ENCODE results near the gene EPN1. TPM values are rescaled to one million over a fixed set of nuclear protein-coding genes. Genes with fewer than 3 reads are reported as not detected.

EPN1 gene
- total and polyA plus RNA-seq, 2 of the 13 experiments (the other 11 are each of a cell fraction or from before 2014, with no cell fraction given), result 28.9 to 31.7 TPM

- TF ChIP-seq STAT6 (CRISPR knock-in tag; IDR thresholded peaks at IDR 0.05; ENCODE audit: borderline replicate concordance) (0 out of 2 replicates have a peak, but pooled peaks have one; percentile 26), ZNF713 (CRISPR knock-in tag; IDR thresholded peaks at IDR 0.05) (0 out of 2 replicates have a peak, but pooled peaks have one; percentile 30), SIX1 (CRISPR knock-in tag; IDR thresholded peaks at IDR 0.05; ENCODE audit: borderline replicate concordance) (peak; percentile 36; the same call in 1 of the 2 replicates), ZNF256 (CRISPR knock-in tag; conservative IDR thresholded peaks at IDR 0.05) (0 out of 2 replicates have a peak, but pooled peaks have one; percentile 30), KLF16 (CRISPR knock-in tag; IDR thresholded peaks at IDR 0.05) (peak in 1 of 2 experiments; percentile 39; a peak in 1 of 4 replicates), MTF2 (CRISPR knock-in tag; IDR thresholded peaks at IDR 0.05; ENCODE audit: borderline replicate concordance) (no peak), ZNF7 (CRISPR knock-in tag; IDR thresholded peaks at IDR 0.05) (no peak), NBN (conservative IDR thresholded peaks at IDR 0.05) (no peak), SIX4 (CRISPR knock-in tag; IDR thresholded peaks at IDR 0.05) (peak; percentile 40; the same call in 1 of the 2 replicates), SP140L (CRISPR knock-in tag; IDR thresholded peaks at IDR 0.05; ENCODE audit: borderline replicate concordance) (no peak), MAZ (IDR thresholded peaks at IDR 0.05; ENCODE audit: borderline replicate concordance, low read depth, low read length) (no peak), MAZ (CRISPR knock-in tag; IDR thresholded peaks at IDR 0.05; ENCODE audit: low read depth) (no peak), KAT8 (CRISPR knock-in tag; IDR thresholded peaks at IDR 0.05) (peak; percentile 65; the same call in 1 of the 2 replicates), FOXP1 (IDR thresholded peaks at IDR 0.05) (no peak), FOXP1 (CRISPR knock-in tag; IDR thresholded peaks at IDR 0.05) (peak; percentile 56), ZNF343 (CRISPR knock-in tag; IDR thresholded peaks at IDR 0.05) (no peak), ZNF839 (CRISPR knock-in tag; IDR thresholded peaks at IDR 0.05; ENCODE audit: borderline replicate concordance) (no peak), ZSCAN29 (CRISPR knock-in tag; conservative IDR thresholded peaks at IDR 0.05) (no peak)
- TF ChIP-seq, protein P1, sequence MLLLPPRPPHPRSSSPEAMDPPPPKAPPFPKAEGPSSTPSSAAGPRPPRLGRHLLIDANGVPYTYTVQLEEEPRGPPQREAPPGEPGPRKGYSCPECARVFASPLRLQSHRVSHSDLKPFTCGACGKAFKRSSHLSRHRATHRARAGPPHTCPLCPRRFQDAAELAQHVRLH (CRISPR knock-in tag; IDR thresholded peaks at IDR 0.05; ENCODE audit: borderline replicate concordance, low read depth), result 0 out of 2 replicates have a peak, but pooled peaks have one; percentile 26
- TF ChIP-seq, protein P2, sequence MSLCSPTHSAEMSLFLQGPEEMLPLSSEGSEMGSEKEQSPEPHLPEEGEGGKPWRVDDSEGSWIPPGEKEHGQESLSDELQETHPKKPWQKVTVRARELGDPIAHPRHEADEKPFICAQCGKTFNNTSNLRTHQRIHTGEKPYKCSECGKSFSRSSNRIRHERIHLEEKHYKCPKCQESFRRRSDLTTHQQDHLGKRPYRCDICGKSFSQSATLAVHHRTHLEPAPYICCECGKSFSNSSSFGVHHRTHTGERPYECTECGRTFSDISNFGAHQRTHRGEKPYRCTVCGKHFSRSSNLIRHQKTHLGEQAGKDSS (CRISPR knock-in tag; IDR thresholded peaks at IDR 0.05; ENCODE audit: borderline replicate concordance, low read depth), result peak; percentile 50; the same call in 1 of the 2 replicates
- TF ChIP-seq, protein P3, sequence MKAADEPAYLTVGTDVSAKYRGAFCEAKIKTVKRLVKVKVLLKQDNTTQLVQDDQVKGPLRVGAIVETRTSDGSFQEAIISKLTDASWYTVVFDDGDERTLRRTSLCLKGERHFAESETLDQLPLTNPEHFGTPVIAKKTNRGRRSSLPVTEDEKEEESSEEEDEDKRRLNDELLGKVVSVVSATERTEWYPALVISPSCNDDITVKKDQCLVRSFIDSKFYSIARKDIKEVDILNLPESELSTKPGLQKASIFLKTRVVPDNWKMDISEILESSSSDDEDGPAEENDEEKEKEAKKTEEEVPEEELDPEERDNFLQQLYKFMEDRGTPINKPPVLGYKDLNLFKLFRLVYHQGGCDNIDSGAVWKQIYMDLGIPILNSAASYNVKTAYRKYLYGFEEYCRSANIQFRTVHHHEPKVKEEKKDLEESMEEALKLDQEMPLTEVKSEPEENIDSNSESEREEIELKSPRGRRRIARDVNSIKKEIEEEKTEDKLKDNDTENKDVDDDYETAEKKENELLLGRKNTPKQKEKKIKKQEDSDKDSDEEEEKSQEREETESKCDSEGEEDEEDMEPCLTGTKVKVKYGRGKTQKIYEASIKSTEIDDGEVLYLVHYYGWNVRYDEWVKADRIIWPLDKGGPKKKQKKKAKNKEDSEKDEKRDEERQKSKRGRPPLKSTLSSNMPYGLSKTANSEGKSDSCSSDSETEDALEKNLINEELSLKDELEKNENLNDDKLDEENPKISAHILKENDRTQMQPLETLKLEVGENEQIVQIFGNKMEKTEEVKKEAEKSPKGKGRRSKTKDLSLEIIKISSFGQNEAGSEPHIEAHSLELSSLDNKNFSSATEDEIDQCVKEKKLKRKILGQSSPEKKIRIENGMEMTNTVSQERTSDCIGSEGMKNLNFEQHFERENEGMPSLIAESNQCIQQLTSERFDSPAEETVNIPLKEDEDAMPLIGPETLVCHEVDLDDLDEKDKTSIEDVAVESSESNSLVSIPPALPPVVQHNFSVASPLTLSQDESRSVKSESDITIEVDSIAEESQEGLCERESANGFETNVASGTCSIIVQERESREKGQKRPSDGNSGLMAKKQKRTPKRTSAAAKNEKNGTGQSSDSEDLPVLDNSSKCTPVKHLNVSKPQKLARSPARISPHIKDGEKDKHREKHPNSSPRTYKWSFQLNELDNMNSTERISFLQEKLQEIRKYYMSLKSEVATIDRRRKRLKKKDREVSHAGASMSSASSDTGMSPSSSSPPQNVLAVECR (CRISPR knock-in tag; IDR thresholded peaks at IDR 0.05; ENCODE audit: borderline replicate concordance), result peak; percentile 62; the same call in 1 of the 2 replicates
These were observed 8.6 kb downstream of the EPN1 start (continued) for GRCh38 chr19:55683449-55684261.
